ENCODE results near the gene PDE4B.
"Not testable (repeated sequence)": the region's sequence is repeated elsewhere in the genome, so short reads cannot be mapped to it uniquely, and the experiment has no call there.

PDE4B gene

DNA sequence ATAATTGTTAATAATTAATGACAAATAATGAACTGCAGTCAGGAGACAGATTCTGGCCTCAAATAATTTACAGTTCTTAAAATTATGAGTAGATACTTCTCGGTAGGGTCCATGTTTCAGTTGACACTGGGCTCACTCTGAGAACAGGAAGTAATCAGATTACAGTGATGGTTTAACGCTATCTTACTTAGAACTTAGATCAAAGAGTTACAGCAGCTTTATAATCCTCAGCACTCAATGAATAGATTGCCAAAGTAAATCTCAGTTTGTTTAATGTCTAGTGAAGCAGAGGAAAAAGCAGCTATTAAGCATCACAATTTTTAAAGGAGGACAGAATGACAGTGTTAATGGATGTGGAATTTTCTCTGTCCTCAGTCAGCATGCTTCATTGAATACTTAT is 79.6 kb downstream of the PDE4B start:
- H3K9me3 ChIP-seq (ENCODE audit: control insufficient read depth, insufficient read depth, low read length): no peaks in the 10 kb centered on the region
- no peaks in the 10 kb centered on the region for H3K4me1 ChIP-seq (ENCODE audit: control insufficient read depth, insufficient read depth, low read length)
- no peak for DNase-seq (ENCODE audit: low read depth, low spot score)
- H3K27ac ChIP-seq (ENCODE audit: low read length): no peak overlapping the region
- no peak overlapping the region for H3K4me3 ChIP-seq (ENCODE audit: low read length)
- WGBS (ENCODE audit: insufficient coverage, insufficient read length): no CpG with 5 or more reads among the region's 2 CpGs
- H3K36me3 ChIP-seq (ENCODE audit: control insufficient read depth, insufficient read depth, low read length): no peaks in the 10 kb centered on the region
- H3K27me3 ChIP-seq (ENCODE audit: control insufficient read depth, insufficient read depth, low read length): no peaks in the 10 kb centered on the region

DNA sequence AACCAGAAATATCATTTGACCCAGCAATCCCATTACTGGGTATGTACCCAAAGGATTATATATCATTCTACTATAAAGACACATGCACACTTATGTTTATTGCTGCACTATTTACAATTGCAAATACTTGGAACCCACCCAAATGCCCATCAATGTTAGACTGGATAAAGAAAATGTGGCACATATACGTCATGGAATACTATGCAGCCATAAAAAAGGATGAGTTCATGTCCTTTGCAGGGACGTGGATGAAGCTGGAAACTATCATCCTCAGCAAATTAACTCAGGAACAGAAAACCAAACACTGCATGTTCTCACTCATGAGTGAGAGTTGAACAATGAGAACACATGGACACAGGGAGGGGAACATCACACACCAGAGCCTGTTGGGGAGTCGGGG is 85.6 kb downstream of the PDE4B start:
- H3K9me3 ChIP-seq (ENCODE audit: control insufficient read depth, insufficient read depth, low read length); H3K4me1 ChIP-seq (ENCODE audit: control insufficient read depth, insufficient read depth, low read length); H3K36me3 ChIP-seq (ENCODE audit: control insufficient read depth, insufficient read depth, low read length); H3K27ac ChIP-seq (ENCODE audit: low read length); H3K4me3 ChIP-seq (ENCODE audit: low read length); DNase-seq (ENCODE audit: low read depth, low spot score); H3K27me3 ChIP-seq (ENCODE audit: control insufficient read depth, insufficient read depth, low read length): not testable (repeated sequence)
- WGBS (ENCODE audit: insufficient coverage, insufficient read length): no CpG with 5 or more reads among the region's 3 CpGs

DNA sequence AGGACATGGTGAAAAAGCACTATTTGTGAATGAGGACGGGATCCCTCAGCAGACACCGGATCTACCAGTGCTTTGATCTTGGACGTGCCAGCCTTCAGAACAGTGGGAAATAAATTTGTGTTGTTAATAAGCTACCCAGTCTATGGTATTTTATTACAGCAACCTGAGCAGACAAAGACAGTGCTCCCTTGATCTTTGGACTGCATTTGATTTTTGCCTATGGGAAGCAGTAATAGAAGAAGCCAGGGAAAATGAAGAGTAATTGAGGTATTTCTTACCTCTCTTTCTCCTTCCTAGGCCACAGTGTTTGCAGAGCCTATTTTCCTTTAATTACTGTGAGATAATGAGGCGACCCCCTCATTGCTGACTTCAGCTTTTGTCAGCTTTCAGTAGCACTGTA is 87.9 kb downstream of the PDE4B start:
- no peaks in the 10 kb centered on the region for H3K9me3 ChIP-seq (ENCODE audit: control insufficient read depth, insufficient read depth, low read length)
- no peak overlapping the region for H3K27ac ChIP-seq (ENCODE audit: low read length)
- no peaks in the 10 kb centered on the region for H3K36me3 ChIP-seq (ENCODE audit: control insufficient read depth, insufficient read depth, low read length)
- no peak overlapping the region for H3K4me3 ChIP-seq (ENCODE audit: low read length)
- H3K4me1 ChIP-seq (ENCODE audit: control insufficient read depth, insufficient read depth, low read length): no peaks in the 10 kb centered on the region
- no CpG with 5 or more reads among the region's 4 CpGs for WGBS (ENCODE audit: insufficient coverage, insufficient read length)
- no peaks in the 10 kb centered on the region for H3K27me3 ChIP-seq (ENCODE audit: control insufficient read depth, insufficient read depth, low read length)
- DNase-seq (ENCODE audit: low read depth, low spot score): no peak

DNA sequence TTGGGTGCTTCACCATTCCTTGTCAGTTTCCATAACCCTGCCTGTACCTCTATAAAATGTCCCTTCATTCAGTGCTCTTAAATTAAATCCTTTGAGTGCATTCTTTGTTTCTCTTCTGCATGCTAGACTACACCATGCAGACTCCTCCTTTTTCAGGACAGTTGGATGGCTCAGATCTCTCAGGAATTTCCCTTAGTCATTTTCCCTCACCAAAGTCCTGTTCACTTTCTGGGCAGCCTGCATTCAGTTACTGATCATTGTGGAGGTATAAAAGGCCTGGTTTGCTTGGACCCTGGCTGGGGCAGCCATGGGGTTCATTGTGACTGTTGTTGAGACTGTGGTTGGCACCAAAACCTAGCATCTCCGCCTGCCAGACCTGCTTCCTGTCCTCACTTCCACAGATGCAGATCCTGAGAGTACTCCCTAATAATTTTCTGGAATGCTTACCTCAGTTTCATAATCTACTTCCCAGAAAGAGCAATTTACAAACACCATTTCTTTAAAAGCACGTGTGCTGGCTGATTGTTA is 88.4 kb downstream of the PDE4B start:
- Histone ChIP-seq H3K27ac (ENCODE audit: low read length) (no peak overlapping the region), H3K9me3 (ENCODE audit: control insufficient read depth, insufficient read depth, low read length) (no peaks in the 10 kb centered on the region), H3K4me3 (ENCODE audit: low read length) (no peak overlapping the region), H3K36me3 (ENCODE audit: control insufficient read depth, insufficient read depth, low read length) (no peaks in the 10 kb centered on the region), H3K4me1 (ENCODE audit: control insufficient read depth, insufficient read depth, low read length) (no peaks in the 10 kb centered on the region), H3K27me3 (ENCODE audit: control insufficient read depth, insufficient read depth, low read length) (no peaks in the 10 kb centered on the region)
- DNase-seq (ENCODE audit: low read depth, low spot score): no peak
- no CpG with 5 or more reads among the region's 2 CpGs for WGBS (ENCODE audit: insufficient coverage, insufficient read length)

DNA sequence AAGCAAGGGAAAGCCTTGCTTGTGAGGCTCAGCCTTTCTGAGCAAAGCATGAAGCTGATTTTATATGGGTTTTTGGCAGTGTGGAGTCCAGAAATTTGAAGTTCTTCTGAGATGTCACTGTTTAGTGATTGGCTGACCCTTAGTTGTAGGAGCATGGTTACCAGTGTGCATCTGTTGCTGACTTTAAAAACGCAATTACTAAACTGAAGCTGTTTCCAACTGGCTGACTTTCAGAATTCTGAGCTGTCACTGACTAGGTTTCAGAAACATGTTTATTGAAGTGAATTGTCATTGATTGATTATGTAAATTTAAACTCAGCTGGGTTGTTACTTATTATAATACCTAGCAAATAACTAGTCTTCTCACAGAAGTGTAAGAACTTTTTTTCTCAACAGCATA is 89.4 kb downstream of the PDE4B start:
- Histone ChIP-seq H3K27ac (ENCODE audit: low read length) (no peak overlapping the region), H3K4me3 (ENCODE audit: low read length) (no peak overlapping the region), H3K36me3 (ENCODE audit: control insufficient read depth, insufficient read depth, low read length) (no peaks in the 10 kb centered on the region), H3K4me1 (ENCODE audit: control insufficient read depth, insufficient read depth, low read length) (no peaks in the 10 kb centered on the region), H3K9me3 (ENCODE audit: control insufficient read depth, insufficient read depth, low read length) (no peaks in the 10 kb centered on the region), H3K27me3 (ENCODE audit: control insufficient read depth, insufficient read depth, low read length) (no peaks in the 10 kb centered on the region)
- no CpG with 5 or more reads among the region's 1 CpG for WGBS (ENCODE audit: insufficient coverage, insufficient read length)
- DNase-seq (ENCODE audit: low read depth, low spot score): no peak

DNA sequence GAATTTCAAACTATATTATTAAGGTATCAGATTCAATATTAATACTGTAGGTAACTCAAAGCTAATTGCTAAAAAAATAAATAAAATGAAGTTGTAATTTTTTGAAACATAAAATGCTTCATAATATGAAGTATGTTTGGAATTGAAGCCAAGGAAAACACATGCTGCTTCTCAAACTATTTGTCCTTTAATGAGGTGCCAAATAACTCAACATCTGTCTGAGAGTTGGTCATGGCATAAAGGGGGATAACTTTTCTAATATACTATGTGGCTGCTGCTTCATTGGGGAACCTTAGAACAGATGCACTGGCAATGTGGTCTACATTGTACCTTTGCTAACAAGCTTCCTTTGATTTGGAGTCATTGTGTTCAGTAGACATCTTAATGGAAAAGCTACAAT is 96.7 kb downstream of the PDE4B start:
- Histone ChIP-seq H3K27me3 (ENCODE audit: control insufficient read depth, insufficient read depth, low read length) (no peaks in the 10 kb centered on the region), H3K4me3 (ENCODE audit: low read length) (no peak overlapping the region), H3K9me3 (ENCODE audit: control insufficient read depth, insufficient read depth, low read length) (no peaks in the 10 kb centered on the region), H3K36me3 (ENCODE audit: control insufficient read depth, insufficient read depth, low read length) (no peaks in the 10 kb centered on the region), H3K4me1 (ENCODE audit: control insufficient read depth, insufficient read depth, low read length) (no peaks in the 10 kb centered on the region), H3K27ac (ENCODE audit: low read length) (no peak overlapping the region)
- no peak for DNase-seq (ENCODE audit: low read depth, low spot score)

DNA sequence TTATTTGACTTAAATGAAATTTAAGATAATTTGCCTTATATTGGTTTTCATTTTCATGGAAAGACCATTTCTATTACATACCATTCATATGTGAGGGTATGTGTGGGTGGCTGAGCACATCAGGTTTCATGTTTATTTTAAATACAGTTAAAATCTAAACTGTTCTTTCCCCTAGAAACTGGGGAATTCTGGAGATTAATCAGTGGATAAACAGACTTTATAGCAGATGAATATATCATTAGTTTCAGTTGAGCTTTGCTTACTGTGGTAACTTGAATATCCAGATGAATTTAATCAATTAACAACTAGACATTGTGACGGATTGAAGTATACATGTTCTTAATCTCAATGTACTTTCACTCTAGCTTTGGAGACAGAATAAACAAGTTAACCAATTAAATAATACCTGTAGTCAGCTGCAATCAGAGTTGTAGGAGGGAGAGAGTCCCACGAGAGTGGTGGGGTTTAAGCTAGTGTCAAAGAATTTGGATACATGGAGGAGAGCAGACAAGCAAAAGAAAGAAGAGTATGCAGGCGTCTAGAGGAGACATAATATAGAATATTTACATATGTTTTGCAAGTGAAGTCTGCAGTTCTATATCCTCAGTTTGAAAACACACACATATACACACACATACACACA is 97.6 kb downstream of the PDE4B start:
- H3K27me3 ChIP-seq (ENCODE audit: control insufficient read depth, insufficient read depth, low read length): no peaks in the 10 kb centered on the region
- no peaks in the 10 kb centered on the region for H3K36me3 ChIP-seq (ENCODE audit: control insufficient read depth, insufficient read depth, low read length)
- H3K9me3 ChIP-seq (ENCODE audit: control insufficient read depth, insufficient read depth, low read length): no peaks in the 10 kb centered on the region
- no peak for DNase-seq (ENCODE audit: low read depth, low spot score)
- no CpG with 5 or more reads among the region's 3 CpGs for WGBS (ENCODE audit: insufficient coverage, insufficient read length)
- no peaks in the 10 kb centered on the region for H3K4me1 ChIP-seq (ENCODE audit: control insufficient read depth, insufficient read depth, low read length)
- no peak overlapping the region for H3K27ac ChIP-seq (ENCODE audit: low read length)
- no peak overlapping the region for H3K4me3 ChIP-seq (ENCODE audit: low read length)

DNA sequence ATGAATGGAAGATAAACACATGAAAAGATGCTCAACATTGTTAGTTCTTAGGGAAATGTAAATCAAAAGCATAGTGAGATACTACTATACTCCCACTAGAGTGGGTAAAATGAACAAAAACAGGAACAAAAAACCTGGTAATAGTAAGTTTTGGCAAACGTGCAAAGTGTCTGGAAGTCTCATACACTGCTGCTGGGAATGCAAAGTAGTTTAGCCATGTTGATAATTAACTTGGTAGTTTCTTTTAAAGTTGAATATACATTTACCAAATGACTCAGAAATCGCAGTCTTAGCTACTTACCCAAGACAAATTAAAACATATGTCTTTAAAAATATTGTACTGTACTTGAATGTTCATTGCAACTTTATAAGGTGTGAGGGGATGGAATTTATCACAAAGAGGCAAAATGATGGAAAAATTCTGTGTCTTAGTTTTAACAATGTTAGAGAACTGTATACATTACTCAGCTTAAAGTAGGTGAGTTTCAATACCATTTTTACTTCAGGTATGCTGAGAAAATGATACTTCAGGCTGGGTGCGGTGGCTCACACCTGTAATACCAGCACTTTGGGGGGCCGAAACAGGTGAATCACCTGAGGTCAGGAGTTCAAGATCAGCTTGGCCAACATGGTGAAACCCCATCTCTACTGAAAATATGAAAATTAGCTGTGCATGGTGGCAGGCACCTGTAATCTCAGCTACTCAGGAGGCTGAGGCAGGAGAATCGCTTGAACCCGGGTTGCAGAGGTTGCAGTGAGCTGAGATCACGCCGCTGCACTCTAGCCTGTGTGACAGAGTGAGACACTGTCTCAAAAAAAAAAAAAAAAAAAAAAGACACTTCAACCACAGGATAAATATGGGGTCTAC is 102.3 kb downstream of the PDE4B start:
- Histone ChIP-seq H3K27me3 (ENCODE audit: control insufficient read depth, insufficient read depth, low read length) (no peaks in the 10 kb centered on the region), H3K4me1 (ENCODE audit: control insufficient read depth, insufficient read depth, low read length) (no peaks in the 10 kb centered on the region), H3K4me3 (ENCODE audit: low read length) (no peak overlapping the region), H3K9me3 (ENCODE audit: control insufficient read depth, insufficient read depth, low read length) (no peaks in the 10 kb centered on the region), H3K27ac (ENCODE audit: low read length) (no peak overlapping the region), H3K36me3 (ENCODE audit: control insufficient read depth, insufficient read depth, low read length) (no peaks in the 10 kb centered on the region)
- WGBS (ENCODE audit: insufficient coverage, insufficient read length): no CpG with 5 or more reads among the region's 8 CpGs
- DNase-seq (ENCODE audit: low read depth, low spot score): no peak

DNA sequence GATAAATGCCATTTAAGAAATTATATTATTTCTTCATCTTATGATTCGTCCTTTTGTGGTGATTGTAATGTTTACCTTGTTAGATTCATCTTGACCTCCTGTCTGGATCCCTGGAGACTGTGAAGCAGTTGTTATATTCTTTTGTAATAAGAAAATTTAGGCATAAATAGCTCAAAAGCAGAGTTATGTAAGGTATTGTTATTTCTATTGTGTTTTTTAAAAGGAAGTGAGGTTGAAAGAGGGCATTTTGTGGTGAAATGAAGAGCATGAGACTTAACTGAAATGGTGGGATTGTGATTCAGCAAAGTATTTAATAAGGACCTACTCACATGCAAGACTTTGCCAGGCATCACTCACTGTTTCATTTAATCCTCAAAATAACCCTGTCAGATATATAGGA is 104.0 kb downstream of the PDE4B start:
- DNase-seq (ENCODE audit: low read depth, low spot score): no peak
- H3K27ac ChIP-seq (ENCODE audit: low read length): no peak overlapping the region
- H3K4me1 ChIP-seq (ENCODE audit: control insufficient read depth, insufficient read depth, low read length): no peaks in the 10 kb centered on the region
- no peaks in the 10 kb centered on the region for H3K27me3 ChIP-seq (ENCODE audit: control insufficient read depth, insufficient read depth, low read length)
- no peak overlapping the region for H3K4me3 ChIP-seq (ENCODE audit: low read length)
- H3K36me3 ChIP-seq (ENCODE audit: control insufficient read depth, insufficient read depth, low read length): no peaks in the 10 kb centered on the region
- H3K9me3 ChIP-seq (ENCODE audit: control insufficient read depth, insufficient read depth, low read length): no peaks in the 10 kb centered on the region
- WGBS (ENCODE audit: insufficient coverage, insufficient read length): no CpG with 5 or more reads among the region's 1 CpG

DNA sequence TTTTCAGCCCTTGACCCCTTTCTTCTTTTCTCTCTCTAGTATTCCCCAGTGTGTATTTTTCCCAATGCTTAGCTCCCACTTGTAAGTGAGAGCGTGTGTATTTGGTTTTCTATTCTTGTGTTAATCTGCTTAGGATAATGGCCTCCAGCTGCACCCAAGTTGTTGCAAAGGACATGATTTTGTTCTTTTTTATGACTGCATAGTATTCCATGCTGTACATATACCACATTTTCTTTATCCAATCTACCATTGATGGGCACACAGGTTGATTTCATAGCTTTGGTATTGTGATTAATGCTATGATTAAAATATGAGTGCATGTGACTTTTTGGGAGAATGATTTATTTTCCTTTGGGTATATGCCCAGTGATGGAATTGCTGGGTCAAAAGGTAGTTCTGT is 104.8 kb downstream of the PDE4B start:
- DNase-seq (ENCODE audit: low read depth, low spot score): no peak
- no peaks in the 10 kb centered on the region for H3K9me3 ChIP-seq (ENCODE audit: control insufficient read depth, insufficient read depth, low read length)
- H3K36me3 ChIP-seq (ENCODE audit: control insufficient read depth, insufficient read depth, low read length): no peaks in the 10 kb centered on the region
- no peaks in the 10 kb centered on the region for H3K4me1 ChIP-seq (ENCODE audit: control insufficient read depth, insufficient read depth, low read length)
- H3K27ac ChIP-seq (ENCODE audit: low read length): no peak overlapping the region
- no peaks in the 10 kb centered on the region for H3K27me3 ChIP-seq (ENCODE audit: control insufficient read depth, insufficient read depth, low read length)
- no CpG with 5 or more reads among the region's 1 CpG for WGBS (ENCODE audit: insufficient coverage, insufficient read length)
- no peak overlapping the region for H3K4me3 ChIP-seq (ENCODE audit: low read length)

DNA sequence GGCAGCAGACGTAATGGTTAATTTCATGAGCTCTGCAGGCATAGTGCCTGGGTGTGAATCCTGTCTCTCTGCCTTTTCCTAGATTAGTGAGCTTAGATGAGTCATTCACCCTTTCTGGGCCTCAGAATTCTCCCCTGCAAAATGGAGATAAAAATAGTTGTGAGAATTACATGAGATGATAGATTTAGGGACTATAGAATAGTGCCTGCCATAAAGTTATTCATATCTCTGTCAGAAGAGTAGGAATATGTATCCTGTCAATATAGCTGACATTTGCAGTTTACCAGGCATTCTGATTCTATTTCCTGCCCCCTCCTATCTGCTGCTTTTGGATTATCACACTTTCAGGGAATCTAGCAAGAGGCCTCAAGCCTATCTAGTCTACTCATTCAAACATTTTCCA is 112.0 kb downstream of the PDE4B start:
- Histone ChIP-seq H3K36me3 (ENCODE audit: control insufficient read depth, insufficient read depth, low read length) (no peaks in the 10 kb centered on the region), H3K27ac (ENCODE audit: low read length) (no peak overlapping the region), H3K4me3 (ENCODE audit: low read length) (no peak overlapping the region), H3K4me1 (ENCODE audit: control insufficient read depth, insufficient read depth, low read length) (no peaks in the 10 kb centered on the region), H3K27me3 (ENCODE audit: control insufficient read depth, insufficient read depth, low read length) (no peaks in the 10 kb centered on the region), H3K9me3 (ENCODE audit: control insufficient read depth, insufficient read depth, low read length) (no peaks in the 10 kb centered on the region)
- no CpG with 5 or more reads among the region's 1 CpG for WGBS (ENCODE audit: insufficient coverage, insufficient read length)
- DNase-seq (ENCODE audit: low read depth, low spot score): no peak
